CD14-positive monocyte (primary cell): ENCODE data around the gene SEMA4G. TPM values are rescaled to one million over a fixed set of nuclear protein-coding genes. Genes with fewer than 3 reads are reported as not detected.

Source experiments
- DNase-seq, 3 donors: peaks; one replicate each; pipeline ENCODE4 v3.0.0-alpha.2; 2011 to 2022
- H2AFZ ChIP-seq: 2 replicates; pipeline ENCODE4 v1.6.0; 2012; ENCODE audit warnings: mild to moderate bottlenecking, low read depth, low read length, inconsistent platforms; ENCODE audit not compliant: insufficient read depth, poor library complexity, severe bottlenecking
- H3K27ac ChIP-seq, 2 donors: 1 replicate in 1 of 2; 2 replicates in 1 of 2; pipeline ENCODE4 v1.5.1; 2012 to 2013; ENCODE audit warnings: low read length in 2 of 2, control low read depth in 1 of 2, inconsistent platforms in 1 of 2, low read depth in 1 of 2, mild to moderate bottlenecking in 1 of 2
- H3K27me3 ChIP-seq, 2 donors: one replicate each; pipeline versions ENCODE4 v1.6.0 to v1.6.1; 2011 to 2013; ENCODE audit warnings: low read length in 2 of 2; ENCODE audit not compliant: control insufficient read depth in 2 of 2, insufficient read depth in 2 of 2
- H3K36me3 ChIP-seq, 2 donors: replicated peaks in 1 of 2; 1 replicate in 1 of 2; 2 replicates in 1 of 2; pipeline versions ENCODE4 v1.5.1 to v1.6.1; 2012 to 2013; ENCODE audit warnings: low read length in 2 of 2, control low read depth in 1 of 2, inconsistent platforms in 1 of 2, mild to moderate bottlenecking in 1 of 2; ENCODE audit not compliant: insufficient read depth in 2 of 2, control insufficient read depth in 1 of 2
- H3K4me1 ChIP-seq, 2 donors: 1 replicate in 1 of 2; 2 replicates in 1 of 2; pipeline versions ENCODE4 v1.5.1 to v1.6.1; 2012 to 2013; ENCODE audit warnings: low read length in 2 of 2, control low read depth in 1 of 2, inconsistent platforms in 1 of 2, mild to moderate bottlenecking in 1 of 2, moderate library complexity in 1 of 2; ENCODE audit not compliant: insufficient read depth in 2 of 2, control insufficient read depth in 1 of 2
- H3K4me2 ChIP-seq: replicated peaks from 2 replicates; pipeline ENCODE3; 2012; ENCODE audit warnings: low read length, moderate library complexity, mild to moderate bottlenecking; ENCODE audit not compliant: poor library complexity, severe bottlenecking; ENCODE audit errors: extremely low read depth
- H3K4me3 ChIP-seq, 3 experiments: fragments of 200-600 bp in 1 of 3; sonication (generic) in 1 of 3; replicated peaks in 1 of 3; 1 replicate in 2 of 3; 2 replicates in 1 of 3; pipeline ENCODE4 v1.5.1; 2011 to 2013; ENCODE audit warnings: low read length in 3 of 3, mild to moderate bottlenecking in 3 of 3, control low read depth in 2 of 3, low read depth in 2 of 3, inconsistent platforms in 1 of 3, moderate library complexity in 1 of 3
- H3K79me2 ChIP-seq: 2 replicates; pipeline ENCODE4 v1.6.0; 2012; ENCODE audit warnings: mild to moderate bottlenecking, control low read depth, inconsistent platforms, low read length, moderate library complexity; ENCODE audit not compliant: insufficient read depth
- H3K9ac ChIP-seq: 2 replicates; pipeline ENCODE4 v1.6.0; 2017; ENCODE audit warnings: low read length, mild to moderate bottlenecking; ENCODE audit not compliant: insufficient read depth, poor library complexity, severe bottlenecking
- H3K9me3 ChIP-seq, 2 donors: replicated peaks in 1 of 2; 1 replicate in 1 of 2; 2 replicates in 1 of 2; pipeline versions ENCODE4 v1.5.1 to v1.6.1; 2012 to 2013; ENCODE audit warnings: low read length in 2 of 2, control low read depth in 1 of 2; ENCODE audit not compliant: control insufficient read depth in 1 of 2, insufficient read depth in 1 of 2
- H4K20me1 ChIP-seq: 2 replicates; pipeline ENCODE4 v1.6.0; 2012; ENCODE audit warnings: mild to moderate bottlenecking, low read length, control low read depth, moderate library complexity; ENCODE audit not compliant: insufficient read depth
- H3K27ac Mint-ChIP-seq, 7 donors: one replicate each; pipeline ENCODE4 v1.8.0; 2020; ENCODE audit warnings: mild to moderate bottlenecking in 7 of 7, mixed read lengths in 7 of 7, moderate library complexity in 6 of 7, inconsistent platforms in 2 of 7
- H3K27me3 Mint-ChIP-seq, 3 donors: one replicate each; pipeline ENCODE4 v1.8.0; 2021 to 2022; ENCODE audit warnings: low read depth in 3 of 3, mild to moderate bottlenecking in 3 of 3, mixed read lengths in 3 of 3, moderate library complexity in 3 of 3, inconsistent platforms in 1 of 3
- H3K36me3 Mint-ChIP-seq, 2 donors: one replicate each; pipeline ENCODE4 v1.8.0; 2020; ENCODE audit warnings: mixed read lengths in 2 of 2, inconsistent platforms in 1 of 2, mild to moderate bottlenecking in 1 of 2
- H3K4me1 Mint-ChIP-seq: one replicate; pipeline ENCODE4 v1.8.0; 2020; ENCODE audit warnings: mild to moderate bottlenecking, mixed read lengths
- H3K4me3 Mint-ChIP-seq, 2 donors: one replicate each; pipeline ENCODE4 v1.8.0; 2020; ENCODE audit warnings: mild to moderate bottlenecking in 2 of 2, mixed read lengths in 2 of 2, moderate library complexity in 1 of 2
- H3K9me3 Mint-ChIP-seq, 7 donors: one replicate each; pipeline ENCODE4 v1.8.0; 2020 to 2022; ENCODE audit warnings: mixed read lengths in 7 of 7, mild to moderate bottlenecking in 6 of 7, moderate library complexity in 6 of 7, inconsistent platforms in 2 of 7
- WGBS: methylation state at CpG from one replicate; pipeline ENCODE4 v1.1.5; 2013; ENCODE audit warnings: missing lambda C conversion rate; ENCODE audit not compliant: insufficient coverage; 5-methylcytosine and 5-hydroxymethylcytosine counted together
- intact Hi-C, 2 donors: fragments of 100-400 bp; cut with micrococcal nuclease; formaldehyde crosslinking; loops; one replicate each; pipeline versions ENCODE4 v1.15.0 to v1.15.1; 2023
- polyA plus RNA-seq, 3 donors: library from polyadenylated mRNA; depleted of rRNA in 1 of 3; unstranded in 2 of 3; stranded (reverse) in 1 of 3; fragments of 300-500 nt in 2 of 3; fragments of >200 nt in 1 of 3; fragmentation: Illumina TruSeq in 2 of 3; gene quantifications; 1 replicate in 2 of 3; 2 replicates in 1 of 3; pipeline ENCODE4 v1.2.3, GENCODE V29; 2012 to 2021
- TF ChIP-seq, protein P1 (sequence below): fragments of 200-600 bp; IDR thresholded peaks from one replicate; pipeline ENCODE4 v1.8.0; 2022; ENCODE audit warnings: antibody characterized with exemption, mild to moderate bottlenecking

SEMA4G gene
- polyA plus RNA-seq, 3 donors, result 0.24 TPM; not detected in 2

DNA sequence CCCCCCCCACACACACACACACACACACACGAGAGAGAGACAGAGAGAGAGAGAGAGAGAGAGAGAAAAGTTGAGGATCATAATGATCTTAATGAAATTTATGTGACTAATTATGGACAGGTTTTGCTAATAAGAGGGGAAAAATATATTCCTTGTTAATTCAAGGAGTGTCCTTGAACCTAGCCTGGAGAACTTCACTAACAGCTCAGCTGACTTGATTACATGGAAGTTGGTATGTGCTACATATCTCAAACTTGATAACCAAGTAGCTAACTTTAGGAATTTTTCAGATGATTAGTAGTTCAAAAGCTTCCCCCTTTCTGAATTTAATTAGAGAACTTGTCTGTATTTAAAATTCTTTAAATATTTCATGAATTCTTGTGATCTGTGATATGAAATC, 41.3 kb upstream of the SEMA4G start:
- Histone ChIP-seq H3K79me2 (no peaks in the 10 kb centered on the region), H3K9me3 (no peaks in the 10 kb centered on the region), H4K20me1 (no peaks in the 10 kb centered on the region), H3K27me3 (no peaks in the 10 kb centered on the region), H3K4me1 (no peaks in the 10 kb centered on the region), H3K4me3 (no peak overlapping the region), H3K9ac (no peak overlapping the region), H3K27ac (no peak overlapping the region), H3K36me3 (peaks cover 93 to 100% of the 10 kb centered on the region in 2 donors), H2AFZ (no peak overlapping the region), H3K4me2 (no peak overlapping the region)
- H3K9me3 Mint-ChIP-seq, result no peaks in the 10 kb centered on the region
- intact Hi-C loops, result no loop called here
- no peaks in the 10 kb centered on the region for H3K27me3 Mint-ChIP-seq
- no peak overlapping the region for H3K27ac Mint-ChIP-seq
- no peak for DNase-seq
- TF ChIP-seq, protein P1, sequence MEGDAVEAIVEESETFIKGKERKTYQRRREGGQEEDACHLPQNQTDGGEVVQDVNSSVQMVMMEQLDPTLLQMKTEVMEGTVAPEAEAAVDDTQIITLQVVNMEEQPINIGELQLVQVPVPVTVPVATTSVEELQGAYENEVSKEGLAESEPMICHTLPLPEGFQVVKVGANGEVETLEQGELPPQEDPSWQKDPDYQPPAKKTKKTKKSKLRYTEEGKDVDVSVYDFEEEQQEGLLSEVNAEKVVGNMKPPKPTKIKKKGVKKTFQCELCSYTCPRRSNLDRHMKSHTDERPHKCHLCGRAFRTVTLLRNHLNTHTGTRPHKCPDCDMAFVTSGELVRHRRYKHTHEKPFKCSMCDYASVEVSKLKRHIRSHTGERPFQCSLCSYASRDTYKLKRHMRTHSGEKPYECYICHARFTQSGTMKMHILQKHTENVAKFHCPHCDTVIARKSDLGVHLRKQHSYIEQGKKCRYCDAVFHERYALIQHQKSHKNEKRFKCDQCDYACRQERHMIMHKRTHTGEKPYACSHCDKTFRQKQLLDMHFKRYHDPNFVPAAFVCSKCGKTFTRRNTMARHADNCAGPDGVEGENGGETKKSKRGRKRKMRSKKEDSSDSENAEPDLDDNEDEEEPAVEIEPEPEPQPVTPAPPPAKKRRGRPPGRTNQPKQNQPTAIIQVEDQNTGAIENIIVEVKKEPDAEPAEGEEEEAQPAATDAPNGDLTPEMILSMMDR, result no peak
- H3K4me1 Mint-ChIP-seq, result peaks cover 2% of the 10 kb centered on the region
- peaks cover 84 to 94% of the 10 kb centered on the region in 2 donors for H3K36me3 Mint-ChIP-seq
- no CpG with 5 or more reads among the region's 1 CpG for WGBS
- no peak overlapping the region for H3K4me3 Mint-ChIP-seq

DNA sequence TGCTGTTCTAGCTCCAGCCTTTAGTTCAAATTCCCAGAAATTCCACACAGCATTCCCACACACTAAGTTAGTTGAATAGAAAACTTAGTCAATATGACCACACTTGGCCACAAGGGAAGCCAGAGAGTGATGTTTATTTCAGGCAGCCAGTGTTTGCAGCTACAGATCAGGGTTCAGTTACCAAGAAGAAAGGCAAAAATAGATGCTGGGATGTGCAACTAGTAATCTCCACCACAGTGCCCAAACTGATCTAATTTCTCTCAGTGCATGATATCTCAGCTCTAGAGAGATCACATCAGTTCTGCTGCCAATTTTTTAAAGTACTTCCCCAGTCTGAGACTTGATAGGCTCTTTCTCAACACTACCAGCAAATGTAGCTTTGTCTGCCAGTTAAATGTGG, 38.9 kb upstream of the SEMA4G start:
- Histone ChIP-seq H3K4me1 (no peaks in the 10 kb centered on the region), H3K9ac (no peak overlapping the region), H3K27ac (no peak overlapping the region), H3K4me2 (no peak overlapping the region), H3K9me3 (no peaks in the 10 kb centered on the region), H3K4me3 (no peak overlapping the region), H3K27me3 (no peaks in the 10 kb centered on the region), H3K79me2 (no peaks in the 10 kb centered on the region), H4K20me1 (no peaks in the 10 kb centered on the region), H2AFZ (no peak overlapping the region), H3K36me3 (peaks cover 81 to 100% of the 10 kb centered on the region in 2 donors)
- Mint-ChIP-seq H3K36me3 (peaks cover 72 to 91% of the 10 kb centered on the region in 2 donors), H3K4me1 (no peaks in the 10 kb centered on the region), H3K4me3 (no peak overlapping the region), H3K9me3 (no peaks in the 10 kb centered on the region), H3K27me3 (no peaks in the 10 kb centered on the region), H3K27ac (no peak overlapping the region)
- TF ChIP-seq, protein P1, result no peak
- DNase-seq, result no peak
- intact Hi-C loops, result no loop called here
